IMR-90 (cell line): ENCODE results near the gene MYH9.

Experiments used
- CEBPB ChIP-seq: IDR thresholded peaks from 2 replicates; pipeline ENCODE4 v1.6.1; 2012; ENCODE audit warnings: low read depth, low read length, improper control_type of control experiment
- CHD1 ChIP-seq: IDR thresholded peaks from 2 replicates; pipeline ENCODE4 v1.6.1; 2012; ENCODE audit warnings: low read depth, low read length, improper control_type of control experiment
- CTCF ChIP-seq: conservative IDR thresholded peaks from 2 replicates; pipeline ENCODE4 v1.5.1; 2012; ENCODE audit warnings: mild to moderate bottlenecking, low read depth, low read length, improper control_type of control experiment
- FOS ChIP-seq: fragments of 150-350 bp; IDR thresholded peaks from 2 replicates; pipeline ENCODE4 v1.6.1; 2016; ENCODE audit warnings: low read depth, low read length
- MAFK ChIP-seq: IDR thresholded peaks from 2 replicates; pipeline ENCODE4 v1.6.1; 2012; ENCODE audit warnings: low read depth, low read length, improper control_type of control experiment
- MAZ ChIP-seq: IDR thresholded peaks from 2 replicates; pipeline ENCODE4 v1.6.1; 2012; ENCODE audit warnings: low read depth, mild to moderate bottlenecking, low read length, improper control_type of control experiment, moderate library complexity, borderline replicate concordance
- MXI1 ChIP-seq: IDR thresholded peaks from 2 replicates; pipeline ENCODE4 v1.6.1; 2012; ENCODE audit warnings: low read depth, mild to moderate bottlenecking, low read length, moderate library complexity, borderline replicate concordance
- POLR2A ChIP-seq: IDR thresholded peaks from 2 replicates; pipeline ENCODE4 v1.6.1; 2012; ENCODE audit warnings: mild to moderate bottlenecking, low read depth, low read length
- RAD21 ChIP-seq: IDR thresholded peaks from 2 replicates; pipeline ENCODE4 v1.6.1; 2012; ENCODE audit warnings: low read length, improper control_type of control experiment
- RCOR1 ChIP-seq: IDR thresholded peaks from 2 replicates; pipeline ENCODE4 v1.6.1; 2012; ENCODE audit warnings: mild to moderate bottlenecking, low read length, improper control_type of control experiment; ENCODE audit not compliant: insufficient replicate concordance
- RFX5 ChIP-seq: IDR thresholded peaks from 2 replicates; pipeline ENCODE4 v1.8.0; 2012; ENCODE audit warnings: low read depth, mild to moderate bottlenecking, low read length, moderate library complexity
- SMC3 ChIP-seq: fragments of 150-350 bp; IDR thresholded peaks from 2 replicates; pipeline ENCODE4 v1.6.1; 2016; ENCODE audit warnings: low read depth, mild to moderate bottlenecking, antibody characterized with exemption, low read length, moderate library complexity
- USF2 ChIP-seq: fragments of 150-350 bp; IDR thresholded peaks from 2 replicates; pipeline ENCODE4 v1.6.1; 2017; ENCODE audit warnings: mild to moderate bottlenecking, antibody characterized with exemption, low read length, low read depth

- TF ChIP-seq POLR2A (no peak), RAD21 (no peak), CTCF (no peak), MAZ (no peak), RFX5 (no peak), SMC3 (no peak), CEBPB (no peak), RCOR1 (no peak), FOS (no peak), USF2 (no peak), CHD1 (no peak), MAFK (no peak), MXI1 (no peak)
Measured at GRCh38 chr22:36308880-36309279, 78.9 kb downstream of the MYH9 start.
